Measurements from ENCODE around the gene ZNF467.

ZNF467 gene

GRCh38 chr7:149719050-149719899 is 54.1 kb downstream of the ZNF467 start:
- Histone ChIP-seq H3K4me1 (ENCODE audit: control insufficient read depth, low read depth, low read length) (no peaks in the 10 kb centered on the region), H3K9me3 (ENCODE audit: control insufficient read depth, low read depth, low read length) (no peaks in the 10 kb centered on the region), H3K36me3 (ENCODE audit: control insufficient read depth, low read depth, low read length) (peaks cover 22% of the 10 kb centered on the region), H3K9ac (ENCODE audit: low read length) (no peak overlapping the region), H3K27ac (ENCODE audit: low read length) (no peak overlapping the region), H3K4me3 (ENCODE audit: low read length) (no peak overlapping the region), H3K27me3 (ENCODE audit: control insufficient read depth, insufficient read depth, low read length) (no peaks in the 10 kb centered on the region)

- H3K4me3 ChIP-seq (ENCODE audit: low read length): no peak overlapping the region
- no peak overlapping the region for H3K27ac ChIP-seq (ENCODE audit: low read length)
- H3K9ac ChIP-seq (ENCODE audit: low read length): no peak overlapping the region
- H3K27me3 ChIP-seq (ENCODE audit: control insufficient read depth, insufficient read depth, low read length): peaks cover 4% of the 10 kb centered on the region
- peaks cover 16% of the 10 kb centered on the region for H3K36me3 ChIP-seq (ENCODE audit: control insufficient read depth, low read depth, low read length)
- no peaks in the 10 kb centered on the region for H3K4me1 ChIP-seq (ENCODE audit: control insufficient read depth, low read depth, low read length)
- H3K9me3 ChIP-seq (ENCODE audit: control insufficient read depth, low read depth, low read length): no peaks in the 10 kb centered on the region
Observed at GRCh38 chr7:149718730-149719049, 54.7 kb downstream of the ZNF467 start.

- H3K4me1 ChIP-seq (ENCODE audit: control insufficient read depth, low read depth, low read length): no peaks in the 10 kb centered on the region
Observed at GRCh38 chr7:149717481-149717880, 55.9 kb downstream of the ZNF467 start.

GRCh38 chr7:149716932-149717307 is 56.5 kb downstream of the ZNF467 start:
- Histone ChIP-seq H3K4me1 (ENCODE audit: control insufficient read depth, low read depth, low read length) (no peaks in the 10 kb centered on the region), H3K27ac (ENCODE audit: low read length) (no peak overlapping the region), H3K36me3 (ENCODE audit: control insufficient read depth, low read depth, low read length) (peaks cover 4% of the 10 kb centered on the region), H3K27me3 (ENCODE audit: control insufficient read depth, insufficient read depth, low read length) (peaks cover 10% of the 10 kb centered on the region), H3K9ac (ENCODE audit: low read length) (no peak overlapping the region), H3K4me3 (ENCODE audit: low read length) (no peak overlapping the region), H3K9me3 (ENCODE audit: control insufficient read depth, low read depth, low read length) (no peaks in the 10 kb centered on the region)

More at GRCh38 chr7:149717481-149717880, 55.9 kb downstream of the ZNF467 start:
- Histone ChIP-seq H3K9me3 (ENCODE audit: control insufficient read depth, low read depth, low read length) (no peaks in the 10 kb centered on the region), H3K36me3 (ENCODE audit: control insufficient read depth, low read depth, low read length) (peaks cover 6% of the 10 kb centered on the region), H3K27me3 (ENCODE audit: control insufficient read depth, insufficient read depth, low read length) (peaks cover 10% of the 10 kb centered on the region), H3K9ac (ENCODE audit: low read length) (no peak overlapping the region), H3K4me3 (ENCODE audit: low read length) (no peak overlapping the region), H3K27ac (ENCODE audit: low read length) (no peak overlapping the region)

- peak overlapping the region; percentile 69 for H3K4me3 ChIP-seq (ENCODE audit: low read length)
- H3K9ac ChIP-seq (ENCODE audit: low read length): no peak overlapping the region
Observed at GRCh38 chr7:149716007-149716931, 57.1 kb downstream of the ZNF467 start.

GRCh38 chr7:149715476-149715875 is 57.9 kb downstream of the ZNF467 start:
- peak overlapping the region; percentile 54 for H3K9ac ChIP-seq (ENCODE audit: low read length)
- no peaks in the 10 kb centered on the region for H3K36me3 ChIP-seq (ENCODE audit: control insufficient read depth, low read depth, low read length)
- peaks cover 10% of the 10 kb centered on the region for H3K27me3 ChIP-seq (ENCODE audit: control insufficient read depth, insufficient read depth, low read length)
- peaks cover 10% of the 10 kb centered on the region for H3K9me3 ChIP-seq (ENCODE audit: control insufficient read depth, low read depth, low read length)
- peak overlapping the region; percentile 69 for H3K4me3 ChIP-seq (ENCODE audit: low read length)
- no peaks in the 10 kb centered on the region for H3K4me1 ChIP-seq (ENCODE audit: control insufficient read depth, low read depth, low read length)
- H3K27ac ChIP-seq (ENCODE audit: low read length): no peak overlapping the region

More at GRCh38 chr7:149716007-149716931, 57.1 kb downstream of the ZNF467 start:
- Histone ChIP-seq H3K9me3 (ENCODE audit: control insufficient read depth, low read depth, low read length) (peaks cover 2% of the 10 kb centered on the region), H3K4me1 (ENCODE audit: control insufficient read depth, low read depth, low read length) (no peaks in the 10 kb centered on the region), H3K27ac (ENCODE audit: low read length) (no peak overlapping the region), H3K27me3 (ENCODE audit: control insufficient read depth, insufficient read depth, low read length) (peaks cover 10% of the 10 kb centered on the region), H3K36me3 (ENCODE audit: control insufficient read depth, low read depth, low read length) (no peaks in the 10 kb centered on the region)

- Histone ChIP-seq H3K4me3 (ENCODE audit: low read length) (peak overlapping the region; percentile 69), H3K27ac (ENCODE audit: low read length) (no peak overlapping the region), H3K36me3 (ENCODE audit: control insufficient read depth, low read depth, low read length) (no peaks in the 10 kb centered on the region), H3K27me3 (ENCODE audit: control insufficient read depth, insufficient read depth, low read length) (peaks cover 10% of the 10 kb centered on the region), H3K4me1 (ENCODE audit: control insufficient read depth, low read depth, low read length) (no peaks in the 10 kb centered on the region), H3K9ac (ENCODE audit: low read length) (peak overlapping the region; percentile 54), H3K9me3 (ENCODE audit: control insufficient read depth, low read depth, low read length) (peaks cover 13% of the 10 kb centered on the region)
Observed at GRCh38 chr7:149714910-149715471, 58.4 kb downstream of the ZNF467 start.
